Duodenal mucosa (tissue), 2 donors: ENCODE data around the gene CSNK1D.

Experiments
- H3K27ac ChIP-seq: one replicate; pipeline ENCODE4 v1.7.0; 2013; ENCODE audit warnings: low read depth, low read length
- H3K27me3 ChIP-seq, 2 donors: one replicate each; pipeline ENCODE4 v1.7.0; 2013; ENCODE audit warnings: low read length in 2 of 2, control low read depth in 1 of 2; ENCODE audit not compliant: insufficient read depth in 2 of 2, control insufficient read depth in 1 of 2
- H3K36me3 ChIP-seq, 2 donors: one replicate each; pipeline ENCODE4 v1.7.0; 2013; ENCODE audit warnings: low read length in 2 of 2, control low read depth in 1 of 2; ENCODE audit not compliant: insufficient read depth in 2 of 2, control insufficient read depth in 1 of 2
- H3K4me1 ChIP-seq, 2 donors: one replicate each; pipeline ENCODE4 v1.7.0; 2013; ENCODE audit warnings: low read length in 2 of 2, control low read depth in 1 of 2; ENCODE audit not compliant: insufficient read depth in 2 of 2, control insufficient read depth in 1 of 2
- H3K4me3 ChIP-seq, 2 donors: one replicate each; pipeline ENCODE4 v1.7.0; 2013; ENCODE audit warnings: low read length in 2 of 2, low read depth in 1 of 2
- H3K9ac ChIP-seq, 2 donors: one replicate each; pipeline ENCODE4 v1.7.0; 2013; ENCODE audit warnings: low read length in 2 of 2, low read depth in 1 of 2
- H3K9me3 ChIP-seq, 2 donors: one replicate each; pipeline ENCODE4 v1.7.0; 2013; ENCODE audit warnings: low read length in 2 of 2, control low read depth in 1 of 2; ENCODE audit not compliant: control insufficient read depth in 1 of 2

The CSNK1D gene

DNA sequence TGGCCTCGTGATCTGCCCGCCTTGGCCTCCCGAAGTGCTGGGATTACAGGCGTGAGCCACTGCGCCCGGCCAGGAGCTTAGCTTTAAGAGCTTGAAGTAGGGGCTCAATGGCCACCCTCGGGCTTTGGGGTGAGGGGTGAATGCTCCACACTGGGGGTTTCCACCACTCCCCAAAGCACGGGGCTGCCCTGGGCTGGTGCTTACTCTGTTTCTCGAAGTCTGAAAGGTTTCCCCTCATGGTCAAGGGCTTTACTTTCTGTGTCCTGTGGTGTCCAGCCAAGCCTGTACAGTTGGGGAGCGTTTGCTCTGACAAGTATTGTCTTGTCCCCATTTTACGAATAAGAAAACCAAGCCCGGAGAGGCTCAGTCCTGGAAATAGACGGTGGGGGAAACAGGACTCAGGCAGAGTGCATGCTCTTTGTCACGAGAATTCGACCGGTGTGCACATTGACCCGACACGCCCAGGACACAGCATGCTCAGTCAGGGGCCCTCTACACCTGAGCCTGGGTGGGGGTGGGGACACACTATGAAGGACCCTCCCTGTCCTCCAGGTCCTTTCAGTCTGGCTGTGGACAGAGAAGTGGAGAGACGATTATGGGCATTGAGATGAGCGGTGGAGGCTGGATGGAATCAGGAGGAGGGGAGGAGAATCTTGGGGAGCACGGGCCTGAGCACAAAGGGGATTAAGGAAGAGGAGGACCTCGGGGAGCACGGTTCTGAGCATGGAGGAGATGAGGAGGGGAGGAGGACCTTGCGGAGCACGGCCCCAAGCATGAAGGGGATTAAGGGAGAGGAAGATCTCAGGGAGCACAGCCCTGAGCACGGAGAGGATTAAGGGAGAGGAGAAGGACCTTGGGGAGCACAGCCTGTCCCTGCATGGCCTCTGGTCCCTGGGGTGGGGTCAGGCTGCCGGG, 36.4 kb upstream of the CSNK1D start:
- Histone ChIP-seq H3K9ac (peak overlapping the region; percentile 32 to 59), H3K9me3 (no peaks in the 10 kb centered on the region), H3K4me1 (peaks cover 10 to 12% of the 10 kb centered on the region in 2 donors), H3K27me3 (no peaks in the 10 kb centered on the region), H3K4me3 (peak overlapping the region in 1 of 2 donors; percentile 30), H3K36me3 (no peaks in the 10 kb centered on the region), H3K27ac (no peak overlapping the region)

GRCh38 chr17:82305727-82306300, 32.3 kb upstream of the CSNK1D start:
- Histone ChIP-seq H3K27ac (no peak overlapping the region), H3K27me3 (no peaks in the 10 kb centered on the region)

GRCh38 chr17:82304826-82305726, 31.6 kb upstream of the CSNK1D start:
- Histone ChIP-seq H3K4me3 (no peak overlapping the region), H3K27ac (no peak overlapping the region), H3K27me3 (no peaks in the 10 kb centered on the region), H3K36me3 (no peaks in the 10 kb centered on the region), H3K9me3 (no peaks in the 10 kb centered on the region), H3K4me1 (peaks cover 16 to 24% of the 10 kb centered on the region in 2 donors), H3K9ac (no peak overlapping the region)

More at GRCh38 chr17:82305727-82306300, 32.3 kb upstream of the CSNK1D start:
- Histone ChIP-seq H3K4me1 (peaks cover 22 to 31% of the 10 kb centered on the region in 2 donors), H3K9me3 (no peaks in the 10 kb centered on the region), H3K9ac (no peak overlapping the region), H3K4me3 (no peak overlapping the region), H3K36me3 (no peaks in the 10 kb centered on the region)

DNA sequence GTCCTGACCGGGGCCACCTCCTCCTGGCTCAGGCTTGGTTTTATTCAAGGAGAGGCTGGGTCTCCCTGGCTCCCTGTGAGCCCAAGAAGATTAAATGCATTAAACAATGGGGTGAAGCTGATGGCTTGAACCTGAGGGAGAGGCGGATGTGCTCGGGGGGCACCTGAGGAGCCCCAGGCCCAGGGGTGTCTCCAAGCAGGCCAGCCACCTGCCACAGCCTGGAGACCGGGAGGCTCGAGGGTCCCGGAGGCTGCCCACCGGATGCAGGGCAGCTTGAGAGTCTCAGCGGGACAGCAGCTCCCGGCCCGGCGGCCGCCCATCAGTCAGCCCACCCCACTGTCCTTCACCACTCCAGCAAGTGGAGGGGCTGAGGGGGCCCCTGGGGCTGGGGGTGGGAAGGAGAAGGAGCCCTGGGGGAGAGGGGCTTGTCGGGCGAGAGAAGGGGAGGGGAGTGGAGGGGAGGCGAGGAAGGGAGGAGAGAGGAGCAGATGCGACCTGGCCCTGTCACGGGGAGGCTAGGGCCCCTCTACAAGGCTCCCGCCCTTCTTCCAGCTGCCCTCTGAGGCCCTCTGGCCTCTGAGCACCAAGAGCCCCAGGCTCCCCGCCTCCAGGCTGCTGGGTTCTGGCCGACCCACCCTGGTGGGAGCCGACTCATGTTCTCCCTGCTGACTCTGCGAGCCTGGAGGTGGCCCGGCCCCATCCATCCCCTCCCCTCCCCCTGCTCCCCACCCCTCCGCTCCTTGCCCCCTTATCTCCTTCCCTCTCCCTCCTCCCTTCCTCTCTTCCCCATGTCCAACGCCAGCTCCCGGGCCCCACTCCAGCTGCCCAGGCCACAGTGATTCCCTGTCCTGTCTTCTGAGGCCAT, 30.7 kb upstream of the CSNK1D start:
- Histone ChIP-seq H3K9ac (no peak overlapping the region), H3K9me3 (no peaks in the 10 kb centered on the region), H3K4me1 (peaks cover 12 to 19% of the 10 kb centered on the region in 2 donors), H3K36me3 (no peaks in the 10 kb centered on the region), H3K27me3 (no peaks in the 10 kb centered on the region), H3K4me3 (no peak overlapping the region), H3K27ac (no peak overlapping the region)

GRCh38 chr17:82302991-82303943, 29.8 kb upstream of the CSNK1D start:
- Histone ChIP-seq H3K36me3 (no peaks in the 10 kb centered on the region), H3K4me3 (no peak overlapping the region), H3K9me3 (no peaks in the 10 kb centered on the region), H3K27me3 (no peaks in the 10 kb centered on the region), H3K4me1 (peaks cover 22 to 27% of the 10 kb centered on the region in 2 donors), H3K27ac (no peak overlapping the region), H3K9ac (no peak overlapping the region)

- Histone ChIP-seq H3K4me1 (peaks cover 26 to 34% of the 10 kb centered on the region in 2 donors), H3K36me3 (no peaks in the 10 kb centered on the region), H3K27me3 (no peaks in the 10 kb centered on the region), H3K4me3 (no peak overlapping the region), H3K9ac (no peak overlapping the region), H3K27ac (no peak overlapping the region), H3K9me3 (no peaks in the 10 kb centered on the region)
Observed at GRCh38 chr17:82302568-82302963, 29.1 kb upstream of the CSNK1D start.

- H3K27ac ChIP-seq: no peak overlapping the region
- no peaks in the 10 kb centered on the region for H3K27me3 ChIP-seq
- no peaks in the 10 kb centered on the region for H3K36me3 ChIP-seq
- H3K9me3 ChIP-seq: no peaks in the 10 kb centered on the region
- H3K4me1 ChIP-seq: peaks cover 31 to 39% of the 10 kb centered on the region in 2 donors
- H3K9ac ChIP-seq: peak overlapping the region in 1 of 2 donors; percentile 25
- H3K4me3 ChIP-seq: no peak overlapping the region
Observed at GRCh38 chr17:82301916-82302567, 28.5 kb upstream of the CSNK1D start.

DNA sequence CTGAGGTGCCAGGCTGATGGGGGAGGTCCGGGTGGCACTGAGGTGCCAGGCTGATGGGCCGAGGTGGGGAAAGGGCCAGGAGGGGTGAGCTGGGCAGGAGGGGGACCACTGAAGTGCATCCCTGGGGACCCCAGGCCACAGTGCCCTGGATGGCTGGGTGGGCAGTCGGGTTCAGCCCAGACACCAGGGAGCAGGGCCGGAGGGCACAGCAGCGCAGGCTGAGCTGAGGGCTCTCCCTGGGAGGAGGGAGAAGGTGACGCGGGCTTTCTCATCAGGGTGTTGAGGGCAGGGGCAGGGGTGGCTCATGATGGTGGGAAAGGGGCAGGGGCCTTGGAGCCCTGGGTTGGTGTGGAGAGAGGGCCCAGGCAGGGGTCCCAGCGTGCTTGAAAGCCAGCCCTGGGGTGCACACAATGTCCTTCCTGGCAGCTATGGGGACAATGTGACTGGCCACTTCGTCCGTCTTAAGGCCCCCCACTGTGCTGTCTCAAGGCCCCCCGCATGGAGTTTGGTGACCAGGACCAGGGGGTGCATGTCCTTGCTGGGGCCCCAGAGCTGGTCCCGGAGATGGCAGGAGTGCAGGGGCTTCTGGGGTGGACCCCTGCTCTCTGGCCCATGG, 27.9 kb upstream of the CSNK1D start:
- H3K27me3 ChIP-seq: no peaks in the 10 kb centered on the region
- H3K9ac ChIP-seq: peak overlapping the region in 1 of 2 donors; percentile 25
- no peak overlapping the region for H3K27ac ChIP-seq
- peaks cover 38 to 46% of the 10 kb centered on the region in 2 donors for H3K4me1 ChIP-seq
- H3K36me3 ChIP-seq: no peaks in the 10 kb centered on the region
- H3K4me3 ChIP-seq: no peak overlapping the region
- no peaks in the 10 kb centered on the region for H3K9me3 ChIP-seq
